Renal pelvis (tissue), 4 donors: ENCODE data around the gene TMC6. TPM values are rescaled to one million over a fixed set of nuclear protein-coding genes. Genes with fewer than 3 reads are reported as not detected.

Experiments
- DNase-seq: peaks from one replicate; pipeline ENCODE4 v3.0.0-alpha.2; 2013
- polyA plus RNA-seq, 3 donors: library from polyadenylated mRNA; unstranded; fragments of 120-200 nt; gene quantifications; one replicate each; pipeline ENCODE4 v1.2.1, GENCODE V29; 2013; ENCODE audit not compliant: insufficient read length in 3 of 3

The TMC6 gene
- polyA plus RNA-seq, 3 donors: 29.1 to 38.4 (median 31.7) TPM

DNA sequence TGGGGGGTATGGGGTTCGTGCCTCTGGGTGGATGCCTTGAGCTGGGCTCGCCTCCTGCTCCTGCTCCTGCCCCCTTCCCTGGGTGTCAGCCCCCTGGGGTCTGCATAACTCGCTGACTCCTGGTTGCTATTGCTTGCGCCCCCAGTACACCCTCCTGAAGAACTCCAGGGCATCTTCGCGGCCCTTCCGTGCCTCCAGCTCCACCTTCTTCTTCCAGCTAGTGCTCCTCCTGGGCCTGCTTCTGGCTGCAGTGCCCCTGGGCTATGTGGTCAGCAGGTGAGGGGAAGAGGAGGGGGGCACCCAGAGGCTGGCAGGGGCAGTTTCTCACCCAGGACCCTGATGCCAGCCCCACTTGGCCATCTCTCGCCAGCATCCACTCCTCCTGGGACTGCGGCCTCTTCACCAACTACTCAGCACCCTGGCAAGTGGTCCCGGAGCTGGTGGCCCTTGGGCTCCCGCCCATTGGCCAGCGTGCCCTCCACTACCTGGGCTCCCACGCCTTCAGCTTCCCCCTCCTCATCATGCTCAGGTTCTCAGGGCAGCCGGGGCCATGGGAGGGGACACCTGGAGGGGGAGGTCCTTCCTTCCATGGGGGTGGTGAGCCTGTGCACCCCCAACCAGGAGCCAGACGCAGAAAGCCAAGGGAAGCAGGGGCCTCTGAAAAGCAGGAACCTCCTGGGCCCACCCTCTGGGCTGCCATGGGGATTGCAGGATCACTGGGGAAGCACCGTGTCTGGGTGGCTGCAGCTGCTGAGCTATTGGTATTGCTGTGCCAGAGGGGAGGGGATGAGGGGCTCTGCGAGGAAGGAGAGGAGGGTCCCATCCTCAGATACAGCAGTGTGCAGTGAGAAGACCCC is 9.9 kb upstream of the TMC6 start:
- no peak for DNase-seq

GRCh38 chr17:78137392-78138203 is 9.0 kb upstream of the TMC6 start:
- DNase-seq: no peak

GRCh38 chr17:78135858-78136500 is 7.4 kb upstream of the TMC6 start:
- DNase-seq: no peak

GRCh38 chr17:78134899-78135385 is 6.4 kb upstream of the TMC6 start:
- no peak for DNase-seq

- DNase-seq: no peak
Observed at GRCh38 chr17:78133971-78134898, 5.7 kb upstream of the TMC6 start.

DNA sequence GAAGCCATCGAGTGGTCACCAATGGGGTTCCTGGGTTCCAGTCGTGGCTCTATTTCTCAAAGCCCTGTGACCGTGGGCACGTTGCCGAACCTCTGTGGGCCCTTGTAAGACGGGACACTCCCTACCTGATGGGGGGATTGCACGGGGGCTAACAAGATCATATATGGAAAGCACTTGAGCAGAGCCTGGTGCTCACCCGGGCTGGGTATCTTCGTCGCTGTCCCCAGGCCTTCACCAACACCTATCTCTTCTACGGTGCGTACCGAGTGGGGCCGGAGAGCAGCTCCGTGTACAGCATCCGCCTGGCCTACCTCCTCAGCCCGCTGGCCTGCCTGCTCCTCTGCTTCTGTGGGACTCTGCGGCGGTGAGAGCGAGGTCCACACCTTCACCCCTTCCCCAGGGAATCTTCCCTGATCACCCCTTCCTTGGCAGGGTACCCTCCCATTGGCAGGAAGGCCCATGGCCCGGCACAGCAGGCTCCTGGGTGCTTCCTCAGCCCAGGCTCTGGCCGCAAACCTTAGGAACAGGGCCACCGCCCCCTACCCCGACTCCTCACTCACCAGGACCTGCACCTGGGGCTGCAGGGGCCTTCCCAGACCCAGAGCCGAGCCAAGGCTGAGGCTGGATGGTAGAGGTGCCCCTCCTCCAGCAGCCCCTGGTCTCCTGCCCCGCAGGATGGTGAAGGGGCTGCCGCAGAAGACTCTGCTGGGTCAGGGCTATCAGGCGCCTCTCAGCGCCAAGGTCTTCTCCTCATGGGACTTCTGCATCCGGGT is 4.8 kb upstream of the TMC6 start:
- no peak for DNase-seq

DNA sequence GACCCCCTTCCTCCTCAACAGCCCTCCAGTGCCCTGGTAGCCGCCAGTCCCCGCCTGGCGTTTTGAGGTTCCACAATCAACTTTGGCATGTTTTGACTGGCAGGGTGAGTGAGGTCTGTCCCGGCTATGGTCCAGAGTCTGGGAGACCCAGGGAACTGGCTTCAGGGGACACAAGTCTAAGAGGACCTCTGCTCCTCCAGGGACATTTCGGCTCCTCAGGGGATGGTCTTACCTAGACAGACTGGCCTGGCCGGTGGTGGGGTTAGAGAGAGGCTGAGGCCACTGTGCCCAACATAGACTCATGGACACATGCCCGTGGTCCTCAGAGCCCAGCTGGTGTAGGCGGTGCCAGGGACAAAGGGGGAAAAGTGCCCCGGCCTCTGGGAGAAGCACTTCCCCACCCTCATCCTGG is 4.2 kb upstream of the TMC6 start:
- DNase-seq: no peak

GRCh38 chr17:78132084-78132676 is 3.6 kb upstream of the TMC6 start:
- DNase-seq: no peak

- no peak for DNase-seq
Observed at GRCh38 chr17:78131172-78132083, 2.9 kb upstream of the TMC6 start.

GRCh38 chr17:78130437-78131101 is 2.0 kb upstream of the TMC6 start, which contains the start of gene TMC8:
TMC8 (plus strand) TSS chr17:78130771; CDS start chr17:78131589, 818 bp downstream.
- DNase-seq: no peak

DNA sequence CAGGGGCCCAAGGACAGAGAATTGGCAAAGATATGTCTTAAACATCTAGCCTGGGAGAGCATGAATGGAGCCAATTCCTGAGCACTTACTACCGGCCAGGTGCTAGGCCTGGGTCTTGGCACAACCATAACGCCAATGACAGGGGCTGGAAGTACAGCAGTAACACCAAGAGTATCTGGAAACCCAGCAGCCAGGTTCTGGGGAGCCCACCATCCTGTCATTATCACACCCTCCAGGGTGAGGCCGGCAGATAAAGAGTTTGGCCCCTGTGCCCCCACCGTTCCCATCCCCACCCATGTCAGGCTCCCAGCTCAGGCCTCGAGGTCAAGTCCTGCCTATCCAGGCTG is 1.5 kb upstream of the TMC6 start:
- DNase-seq: no peak

DNA sequence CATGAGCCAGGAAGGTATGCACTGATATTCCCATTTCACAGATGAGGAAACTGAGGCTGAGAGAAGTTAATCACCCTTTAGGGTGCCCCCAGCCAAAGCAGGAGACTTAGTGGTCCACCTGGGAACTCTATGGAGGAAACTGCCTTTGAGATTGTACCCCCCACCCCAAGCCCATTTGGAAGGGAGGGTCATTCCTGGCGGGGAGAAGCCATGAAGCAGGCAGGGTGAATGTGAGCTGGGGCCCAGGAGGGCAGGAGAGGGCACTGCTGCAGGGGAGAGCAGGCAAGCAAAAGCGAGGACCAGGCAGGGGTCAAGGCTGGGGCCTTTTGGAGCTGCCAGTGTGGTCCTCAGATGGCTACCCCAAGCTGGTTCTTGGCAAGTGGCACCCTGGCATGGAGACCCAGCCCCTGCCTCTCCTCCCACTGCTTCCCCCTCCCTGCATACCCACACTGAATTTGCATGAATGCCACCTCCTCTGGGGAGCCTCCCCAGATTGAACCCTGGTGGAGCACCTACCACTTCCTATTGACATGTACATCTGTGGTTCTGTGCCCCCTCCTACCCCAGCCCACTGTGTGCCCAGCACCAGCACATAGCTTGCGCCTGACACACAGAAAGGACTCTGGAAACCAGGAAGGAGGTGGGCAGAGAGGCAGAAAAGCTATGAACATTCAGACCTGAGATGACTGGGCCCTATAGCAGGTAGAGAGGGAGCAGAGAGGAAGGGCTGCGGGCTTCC is 965 bp upstream of the TMC6 start:
- DNase-seq: no peak

- DNase-seq: no peak
Observed at GRCh38 chr17:78127888-78128550, 536 bp downstream of the TMC6 start.

DNA sequence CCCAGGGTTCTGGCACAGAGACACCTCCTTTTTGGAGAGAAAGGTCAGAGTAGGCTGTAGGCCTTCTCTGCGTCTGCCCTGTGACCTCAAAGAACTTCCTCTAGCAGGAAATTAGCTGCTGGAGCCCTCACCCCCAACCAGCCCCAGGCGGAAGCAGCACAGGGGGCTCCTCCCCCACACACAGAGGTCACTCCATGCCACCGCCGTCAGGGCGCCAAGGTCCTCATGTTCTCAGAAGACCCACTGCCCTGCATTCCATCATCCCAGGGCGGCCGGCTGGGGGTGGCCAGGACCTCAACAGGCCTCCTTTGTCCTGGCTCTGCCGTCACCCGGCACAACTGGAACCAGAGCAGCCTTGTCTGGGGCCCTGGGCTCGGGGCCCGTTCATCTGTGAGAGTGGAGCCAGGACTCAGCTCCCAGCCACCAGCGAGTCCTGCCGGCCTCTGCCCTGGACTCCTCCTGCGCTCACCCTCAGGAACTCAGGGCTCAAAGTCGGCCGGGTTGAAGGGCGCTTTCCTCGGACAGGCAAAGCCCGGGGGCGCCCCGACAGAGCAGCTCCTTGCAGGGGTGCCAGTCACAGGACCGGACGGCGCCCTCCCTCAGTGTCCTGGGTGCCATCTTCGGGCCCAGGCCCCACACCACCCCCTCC is 1.2 kb downstream of the TMC6 start:
- DNase-seq: no peak

- DNase-seq: no peak
Observed at GRCh38 chr17:78126895-78127238, 1.7 kb downstream of the TMC6 start.
